Vagina (tissue), 2 donors: ENCODE data around the gene MTPN. TPM values are rescaled to one million over a fixed set of nuclear protein-coding genes. Genes with fewer than 3 reads are reported as not detected.

Source experiments
- DNase-seq, 2 donors: peaks; one replicate each; pipeline ENCODE4 v3.0.0-alpha.2; 2017; ENCODE audit errors: extremely low spot score in 2 of 2
- H3K27ac ChIP-seq: fragments of 200-600 bp; sonication (generic); one replicate; pipeline ENCODE4 v1.5.1; 2019
- H3K27me3 ChIP-seq: fragments of 200-600 bp; sonication (generic); one replicate; pipeline ENCODE4 v1.5.1; 2019
- H3K36me3 ChIP-seq, 2 donors: fragments of 200-600 bp; sonication (generic); one replicate each; pipeline ENCODE4 v1.5.1; 2017 to 2019
- H3K4me1 ChIP-seq: fragments of 200-600 bp; sonication (generic); one replicate; pipeline ENCODE4 v1.5.1; 2019
- H3K4me3 ChIP-seq, 2 donors: fragments of 200-600 bp; sonication (generic); 1 replicate in 1 of 2; 2 replicates in 1 of 2; pipeline ENCODE4 v1.5.1; 2016 to 2019
- H3K9me3 ChIP-seq: fragments of 200-600 bp; sonication (generic); one replicate; pipeline ENCODE4 v1.5.1; 2019
- POLR2A ChIP-seq, 2 donors: fragments of 450-650 bp; IDR thresholded peaks; one replicate each; pipeline ENCODE4 v1.6.1; 2017; ENCODE audit warnings: antibody characterized with exemption in 2 of 2, mild to moderate bottlenecking in 2 of 2, moderate library complexity in 2 of 2
- POLR2AphosphoS5 ChIP-seq, 2 donors: sonication (generic); formaldehyde crosslinking; IDR thresholded peaks; one replicate each; pipeline ENCODE4 v1.9.0; 2017; ENCODE audit warnings: antibody characterized with exemption in 2 of 2, mild to moderate bottlenecking in 2 of 2, low read depth in 1 of 2; ENCODE audit not compliant: insufficient read depth in 1 of 2
- intact Hi-C: fragments of 100-400 bp; cut with DNase I; formaldehyde crosslinking; loops from one replicate; pipeline ENCODE4 v1.15.1; 2023
- total RNA-seq: library from RNA; depleted of rRNA; stranded (reverse); fragments of >200 nt; gene quantifications from one replicate; pipeline ENCODE4 v1.2.3, GENCODE V29; 2016
- TF ChIP-seq, protein P1 (sequence below), 3 experiments: fragments of 450-650 bp in 2 of 3; fragments of 200-600 bp in 1 of 3; sonication (generic) in 1 of 3; IDR thresholded peaks; one replicate each; pipeline ENCODE4 v1.5.1; 2017 to 2019; ENCODE audit warnings: antibody characterized with exemption in 3 of 3, mild to moderate bottlenecking in 2 of 3, moderate library complexity in 2 of 3

The MTPN gene
- total RNA-seq, 1 donor from 2014 or later, result 55.7 TPM

DNA sequence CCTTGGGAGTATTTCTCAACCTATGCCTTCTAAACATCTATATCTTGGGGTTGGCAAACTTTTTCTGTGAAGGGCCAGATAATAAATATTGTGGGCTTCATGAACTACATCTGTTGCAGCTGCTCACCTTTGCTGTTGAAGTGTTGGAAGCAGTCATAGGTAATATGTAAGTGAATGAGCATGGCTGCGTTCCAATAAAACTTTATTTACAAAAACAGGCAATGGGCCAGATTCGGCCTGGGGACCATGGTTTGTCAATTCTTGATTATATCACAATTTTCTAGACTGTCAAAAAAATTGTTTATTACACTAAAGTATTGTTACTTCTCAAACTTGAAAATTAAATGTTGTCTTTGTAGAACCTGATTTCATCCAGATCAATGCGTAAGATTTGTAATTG, 54.9 kb downstream of the MTPN start:
- Histone ChIP-seq H3K27me3 (no peaks in the 10 kb centered on the region), H3K4me3 (no peak overlapping the region), H3K9me3 (no peaks in the 10 kb centered on the region), H3K27ac (no peak overlapping the region), H3K36me3 (no peaks in the 10 kb centered on the region), H3K4me1 (peaks cover 9% of the 10 kb centered on the region)
- DNase-seq, result no peak
- TF ChIP-seq POLR2AphosphoS5 (IDR thresholded peaks at IDR 0.05; ENCODE audit: insufficient read depth in 1 of 2, low read depth in 1 of 2), result no peak
- TF ChIP-seq, protein P1, sequence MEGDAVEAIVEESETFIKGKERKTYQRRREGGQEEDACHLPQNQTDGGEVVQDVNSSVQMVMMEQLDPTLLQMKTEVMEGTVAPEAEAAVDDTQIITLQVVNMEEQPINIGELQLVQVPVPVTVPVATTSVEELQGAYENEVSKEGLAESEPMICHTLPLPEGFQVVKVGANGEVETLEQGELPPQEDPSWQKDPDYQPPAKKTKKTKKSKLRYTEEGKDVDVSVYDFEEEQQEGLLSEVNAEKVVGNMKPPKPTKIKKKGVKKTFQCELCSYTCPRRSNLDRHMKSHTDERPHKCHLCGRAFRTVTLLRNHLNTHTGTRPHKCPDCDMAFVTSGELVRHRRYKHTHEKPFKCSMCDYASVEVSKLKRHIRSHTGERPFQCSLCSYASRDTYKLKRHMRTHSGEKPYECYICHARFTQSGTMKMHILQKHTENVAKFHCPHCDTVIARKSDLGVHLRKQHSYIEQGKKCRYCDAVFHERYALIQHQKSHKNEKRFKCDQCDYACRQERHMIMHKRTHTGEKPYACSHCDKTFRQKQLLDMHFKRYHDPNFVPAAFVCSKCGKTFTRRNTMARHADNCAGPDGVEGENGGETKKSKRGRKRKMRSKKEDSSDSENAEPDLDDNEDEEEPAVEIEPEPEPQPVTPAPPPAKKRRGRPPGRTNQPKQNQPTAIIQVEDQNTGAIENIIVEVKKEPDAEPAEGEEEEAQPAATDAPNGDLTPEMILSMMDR (IDR thresholded peaks at IDR 0.05), result no peak
- no peak for TF ChIP-seq POLR2A (IDR thresholded peaks at IDR 0.05)
- intact Hi-C loops, result no loop called here

DNA sequence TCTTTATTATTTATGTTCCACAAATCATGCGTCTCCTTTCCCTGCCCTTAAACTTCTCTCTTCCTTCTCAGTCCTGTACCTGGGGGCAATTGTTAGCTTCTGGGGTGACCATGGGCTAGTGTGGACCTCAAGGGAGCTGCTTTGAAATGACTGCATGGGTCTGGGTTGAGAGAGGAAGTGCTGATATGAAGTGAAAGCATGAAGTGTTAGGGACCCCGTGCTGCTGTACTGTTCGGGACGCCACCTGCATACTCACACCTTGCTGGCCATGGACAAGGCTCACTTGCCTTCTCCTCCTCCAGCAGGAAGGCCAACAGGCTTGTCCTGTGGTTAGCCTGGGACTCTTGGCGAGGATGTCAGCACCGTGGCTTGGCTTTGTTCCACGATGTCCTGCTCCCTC, 56.7 kb downstream of the MTPN start:
- peaks cover 9% of the 10 kb centered on the region for H3K4me1 ChIP-seq
- no peak for DNase-seq
- H3K27me3 ChIP-seq, result no peaks in the 10 kb centered on the region
- no peak overlapping the region for H3K4me3 ChIP-seq
- no peaks in the 10 kb centered on the region for H3K9me3 ChIP-seq
- intact Hi-C loops, result no loop called here
- no peak for TF ChIP-seq POLR2AphosphoS5 (IDR thresholded peaks at IDR 0.05; ENCODE audit: insufficient read depth in 1 of 2, low read depth in 1 of 2)
- no peak overlapping the region for H3K27ac ChIP-seq
- H3K36me3 ChIP-seq, result no peaks in the 10 kb centered on the region

DNA sequence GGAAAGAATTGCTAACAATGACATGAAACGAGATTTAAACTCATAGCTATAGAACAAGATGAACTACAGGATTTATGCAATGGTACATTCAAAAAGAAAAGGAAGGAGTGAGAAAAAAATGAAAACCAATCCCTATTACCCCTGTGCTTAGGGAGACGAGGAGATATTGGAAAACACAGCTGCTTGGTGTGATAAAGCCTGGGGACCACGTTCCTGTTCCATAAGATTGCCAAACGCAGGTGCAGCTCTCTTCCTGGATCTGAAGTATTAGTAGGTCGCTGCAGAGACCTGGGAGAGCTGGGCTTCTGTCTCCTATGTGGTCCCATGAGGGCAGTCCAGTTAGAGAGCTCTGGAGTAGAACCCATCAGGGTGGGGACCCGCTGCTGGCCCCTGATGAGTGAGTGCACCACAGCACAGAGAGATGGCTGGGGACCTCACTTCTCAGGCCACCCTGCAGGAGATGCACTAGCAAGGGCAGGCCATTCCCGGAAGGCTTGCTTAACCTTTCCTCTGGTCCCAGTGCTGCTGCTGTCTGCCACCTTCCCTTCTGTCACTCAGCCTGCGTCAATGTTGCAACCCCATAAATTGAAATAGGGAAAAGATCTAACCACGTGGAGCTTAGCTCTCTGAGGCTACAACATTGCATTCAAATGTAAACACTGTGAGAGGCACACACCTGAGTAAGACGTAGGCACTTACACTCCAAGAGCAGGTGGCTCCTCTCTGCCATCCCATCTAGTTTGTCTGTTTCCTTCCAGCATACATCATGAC, 57.9 kb downstream of the MTPN start:
- DNase-seq, result no peak
- no peak overlapping the region for H3K27ac ChIP-seq
- intact Hi-C loops, result no loop called here
- peaks cover 9% of the 10 kb centered on the region for H3K4me1 ChIP-seq
- no peaks in the 10 kb centered on the region for H3K27me3 ChIP-seq
- TF ChIP-seq POLR2AphosphoS5 (IDR thresholded peaks at IDR 0.05; ENCODE audit: insufficient read depth in 1 of 2, low read depth in 1 of 2), result no peak
- TF ChIP-seq POLR2A (IDR thresholded peaks at IDR 0.05), result no peak
- TF ChIP-seq, protein P1 (IDR thresholded peaks at IDR 0.05), result no peak
- H3K36me3 ChIP-seq, result no peaks in the 10 kb centered on the region
- H3K4me3 ChIP-seq, result no peak overlapping the region
- no peaks in the 10 kb centered on the region for H3K9me3 ChIP-seq

DNA sequence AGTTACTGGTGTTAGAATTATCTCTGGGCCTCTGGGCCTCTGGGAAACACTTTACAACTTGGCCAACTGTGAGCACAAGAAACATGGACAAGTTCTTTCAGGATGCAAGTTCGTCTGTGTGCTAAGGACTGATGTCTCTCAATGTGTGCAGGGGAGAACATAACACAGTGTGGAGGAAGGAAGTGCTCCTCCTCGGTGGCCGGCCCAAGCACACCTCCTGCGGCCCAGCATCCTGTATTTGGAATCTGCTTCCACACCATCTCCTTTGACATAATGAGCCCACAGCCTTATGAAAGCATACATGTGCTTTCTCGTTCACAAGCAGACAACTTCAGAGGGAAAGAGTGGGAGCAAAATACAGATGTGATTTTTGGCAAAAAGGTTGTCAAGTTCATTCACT, 59.0 kb downstream of the MTPN start:
- DNase-seq, result no peak
- intact Hi-C loops, result no loop called here
- TF ChIP-seq, protein P1 (IDR thresholded peaks at IDR 0.05), result no peak
- TF ChIP-seq POLR2AphosphoS5 (IDR thresholded peaks at IDR 0.05; ENCODE audit: insufficient read depth in 1 of 2, low read depth in 1 of 2) (no peak), POLR2A (IDR thresholded peaks at IDR 0.05) (no peak)
- no peak overlapping the region for H3K27ac ChIP-seq
- H3K27me3 ChIP-seq, result no peaks in the 10 kb centered on the region
- no peaks in the 10 kb centered on the region for H3K36me3 ChIP-seq
- peaks cover 3% of the 10 kb centered on the region for H3K4me1 ChIP-seq
- H3K9me3 ChIP-seq, result no peaks in the 10 kb centered on the region
- H3K4me3 ChIP-seq, result no peak overlapping the region

DNA sequence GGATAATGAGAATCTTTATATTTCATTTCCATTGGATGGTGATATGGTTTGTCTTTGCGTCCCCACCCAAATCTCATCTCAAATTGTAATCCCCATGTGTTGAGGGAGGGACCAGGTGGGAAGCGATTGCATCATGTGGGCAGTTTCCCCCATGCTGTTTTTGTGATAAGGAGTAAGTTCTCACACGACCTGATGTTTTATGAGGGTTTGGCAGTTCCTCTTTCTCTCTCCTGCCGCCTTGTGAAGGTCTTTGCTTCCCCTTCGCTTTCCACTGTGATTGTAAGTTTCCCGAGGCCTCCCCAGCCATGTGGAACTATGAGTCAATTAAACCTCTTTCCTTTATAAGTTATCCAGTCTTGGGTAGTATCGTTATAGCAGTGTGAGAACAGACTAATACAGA, 59.4 kb downstream of the MTPN start:
- DNase-seq, result no peak
- intact Hi-C loops, result no loop called here
- H3K27ac ChIP-seq, result no peak overlapping the region
- H3K4me3 ChIP-seq, result no peak overlapping the region
- no peaks in the 10 kb centered on the region for H3K36me3 ChIP-seq
- no peaks in the 10 kb centered on the region for H3K4me1 ChIP-seq
- H3K27me3 ChIP-seq, result no peaks in the 10 kb centered on the region
- no peaks in the 10 kb centered on the region for H3K9me3 ChIP-seq
- TF ChIP-seq POLR2A (IDR thresholded peaks at IDR 0.05), result no peak
- no peak for TF ChIP-seq POLR2AphosphoS5 (IDR thresholded peaks at IDR 0.05; ENCODE audit: insufficient read depth in 1 of 2, low read depth in 1 of 2)
- TF ChIP-seq, protein P1 (IDR thresholded peaks at IDR 0.05), result no peak
